Activated CD8-positive, alpha-beta memory T cell treated with anti-CD3 and anti-CD28 coated beads for 48 hours (primary cell): ENCODE results near the gene ATG2B.
A peak's percentile ranks its signal among the peaks of the same experiment; 100 is the strongest.
"Not testable (repeated sequence)": the region's sequence is repeated elsewhere in the genome, so short reads cannot be mapped to it uniquely, and the experiment has no call there.

Experiments
- DNase-seq, 3 experiments: peaks; one replicate each; pipeline ENCODE4 v3.0.0-alpha.2; 2020; ENCODE audit warnings: low read depth in 2 of 3, low spot score in 2 of 3

ATG2B gene

GRCh38 chr14:96383445-96383844 lies 20.3 kb upstream of the ATG2B start:
- no peak for DNase-seq

- no peak for DNase-seq
Measured at GRCh38 chr14:96380735-96381134, 17.6 kb upstream of the ATG2B start.

GRCh38 chr14:96376093-96376492 lies 13.0 kb upstream of the ATG2B start:
- DNase-seq = no peak

GRCh38 chr14:96373538-96373937 lies 10.4 kb upstream of the ATG2B start:
- no peak for DNase-seq

- DNase-seq = no peak
Measured at GRCh38 chr14:96370528-96370927, 7.4 kb upstream of the ATG2B start.

GRCh38 chr14:96368534-96368933 lies 5.4 kb upstream of the ATG2B start:
- no peak for DNase-seq

GRCh38 chr14:96364962-96365361 lies 1.8 kb upstream of the ATG2B start:
- no peak for DNase-seq

GRCh38 chr14:96363751-96364336 lies 703 bp upstream of the ATG2B start:
- peak in 2 of 3 experiments; percentile 2 to 18 for DNase-seq

GRCh38 chr14:96362071-96362964 lies 823 bp downstream of the ATG2B start:
- DNase-seq = peak in 1 of 3 experiments; percentile 6

- DNase-seq = no peak
Measured at GRCh38 chr14:96359959-96360358, 3.2 kb downstream of the ATG2B start.

GRCh38 chr14:96357216-96357615 lies 5.9 kb downstream of the ATG2B start:
- no peak for DNase-seq

- DNase-seq = no peak
Measured at GRCh38 chr14:96354246-96354645, 8.9 kb downstream of the ATG2B start.

GRCh38 chr14:96352708-96353107 lies 10.4 kb downstream of the ATG2B start:
- DNase-seq = no peak

GRCh38 chr14:96351986-96352385 lies 11.2 kb downstream of the ATG2B start:
- no peak for DNase-seq

- no peak for DNase-seq
Measured at GRCh38 chr14:96349286-96350075, 13.7 kb downstream of the ATG2B start.

- not testable (repeated sequence) for DNase-seq
Measured at GRCh38 chr14:96347957-96348356, 15.2 kb downstream of the ATG2B start.

GRCh38 chr14:96345669-96346068 lies 17.5 kb downstream of the ATG2B start:
- no peak for DNase-seq

GRCh38 chr14:96341323-96341722 lies 21.8 kb downstream of the ATG2B start:
- DNase-seq = no peak

- DNase-seq = no peak
Measured at GRCh38 chr14:96338551-96338950, 24.6 kb downstream of the ATG2B start.

- no peak for DNase-seq
Measured at GRCh38 chr14:96324219-96324618, 38.9 kb downstream of the ATG2B start.

- DNase-seq = no peak
Measured at GRCh38 chr14:96320605-96321004, 42.5 kb downstream of the ATG2B start.

GRCh38 chr14:96318836-96319235 lies 44.3 kb downstream of the ATG2B start:
- no peak for DNase-seq
